Measurements from ENCODE around the gene MNT.

The MNT gene

DNA sequence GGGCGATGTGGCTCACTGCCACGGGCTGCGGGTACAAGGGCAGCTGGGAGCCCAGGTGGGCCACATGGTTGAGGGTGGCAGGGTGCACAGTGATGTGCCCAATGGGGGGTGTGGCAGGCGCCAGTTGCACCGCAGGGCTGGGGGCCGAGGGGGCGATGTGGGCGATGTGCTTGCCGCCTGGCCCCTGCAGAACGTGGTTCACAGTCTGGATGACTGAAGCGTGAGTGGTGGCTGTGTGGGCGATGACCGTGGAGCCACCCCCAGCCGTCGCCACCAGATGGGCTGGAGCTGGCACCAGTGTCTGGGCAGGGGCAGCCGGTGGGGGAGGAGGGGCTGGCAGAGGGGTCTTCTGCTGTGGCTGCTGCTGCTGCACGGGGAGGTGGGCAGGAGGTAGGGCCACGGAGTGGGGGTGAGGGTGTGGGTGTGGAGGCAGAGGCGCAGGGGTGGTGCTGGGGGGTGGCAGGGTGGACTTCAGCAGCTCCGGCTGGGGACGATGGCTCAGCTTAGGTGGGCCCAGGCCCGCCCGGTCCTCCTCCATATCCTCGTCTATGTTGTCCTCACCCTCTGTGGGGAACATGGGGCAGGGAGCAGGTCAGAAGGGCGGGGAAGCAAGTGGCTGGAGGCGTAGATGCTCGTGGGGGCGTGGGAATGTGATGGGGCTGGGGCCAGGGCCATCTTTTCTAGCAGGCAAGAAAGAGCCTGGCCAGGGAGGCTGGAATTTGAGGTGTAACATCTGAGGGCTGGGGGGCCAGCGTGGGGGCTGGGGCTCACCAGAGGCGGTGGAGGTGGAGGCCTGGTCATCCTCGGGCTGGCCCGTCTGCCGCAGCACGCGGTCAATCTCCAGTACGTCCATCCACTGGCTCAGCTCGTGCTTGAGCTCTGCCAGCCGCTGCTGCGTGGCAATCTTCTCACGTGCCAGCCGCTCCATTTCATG, 13.5 kb downstream of the MNT start:
- H3K36me3 Mint-ChIP-seq (ENCODE audit: low read depth): peaks cover 94% of the 10 kb centered on the region
- H3K27ac Mint-ChIP-seq: peak overlapping the region; percentile 60
- H3K27me3 Mint-ChIP-seq: no peaks in the 10 kb centered on the region
- no peaks in the 10 kb centered on the region for H3K9me3 Mint-ChIP-seq
- no peak overlapping the region for H3K4me3 Mint-ChIP-seq
- peaks cover 90% of the 10 kb centered on the region for H3K4me1 Mint-ChIP-seq (ENCODE audit: low read depth)
- intact Hi-C loops (cut with micrococcal nuclease): no loop called here

DNA sequence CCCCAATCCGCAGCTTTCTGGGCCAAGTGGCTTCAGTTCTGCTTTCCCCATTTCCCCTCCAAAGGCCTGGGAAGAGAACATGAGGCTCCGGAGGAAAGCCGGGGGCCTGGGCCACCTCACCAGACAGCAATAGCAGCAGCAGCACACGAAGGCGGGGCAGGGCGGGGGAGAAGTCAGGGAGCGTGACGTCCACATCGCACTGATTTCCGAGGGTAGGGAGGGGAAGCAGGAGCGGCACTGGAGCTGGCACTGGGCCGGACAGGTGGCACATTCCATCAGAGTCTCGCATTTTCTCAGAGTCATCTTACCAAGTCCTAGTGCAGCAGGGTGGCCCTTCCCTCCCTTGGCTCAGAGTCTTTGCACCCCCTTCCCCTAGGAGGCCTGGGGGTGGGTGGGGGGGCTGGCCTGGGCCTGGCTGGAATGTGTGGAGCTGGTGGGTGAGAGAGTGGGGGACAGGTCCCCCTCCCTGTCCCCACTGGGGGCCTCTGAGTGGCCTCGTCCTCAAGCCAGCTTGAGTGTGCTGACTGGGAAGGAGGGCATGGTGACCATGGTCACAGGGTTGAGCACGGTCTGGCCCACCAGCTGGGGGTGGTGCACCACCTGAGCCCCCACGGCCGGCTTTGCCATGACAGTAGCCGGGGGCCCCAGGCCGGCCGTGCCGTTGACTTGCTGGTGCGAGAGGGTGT, 14.3 kb downstream of the MNT start:
- intact Hi-C loops (cut with micrococcal nuclease): no loop called here
- peaks cover 82% of the 10 kb centered on the region for H3K4me1 Mint-ChIP-seq (ENCODE audit: low read depth)
- H3K27me3 Mint-ChIP-seq: no peaks in the 10 kb centered on the region
- peak overlapping the region; percentile 60 for H3K27ac Mint-ChIP-seq
- H3K9me3 Mint-ChIP-seq: no peaks in the 10 kb centered on the region
- H3K36me3 Mint-ChIP-seq (ENCODE audit: low read depth): peaks cover 92% of the 10 kb centered on the region
- H3K4me3 Mint-ChIP-seq: no peak overlapping the region

- H3K27me3 Mint-ChIP-seq: no peaks in the 10 kb centered on the region
- no peak overlapping the region for H3K4me3 Mint-ChIP-seq
- no peaks in the 10 kb centered on the region for H3K9me3 Mint-ChIP-seq
- H3K36me3 Mint-ChIP-seq (ENCODE audit: low read depth): peaks cover 94% of the 10 kb centered on the region
- H3K27ac Mint-ChIP-seq: no peak overlapping the region
- intact Hi-C loops (cut with micrococcal nuclease): no loop called here
- H3K4me1 Mint-ChIP-seq (ENCODE audit: low read depth): peaks cover 73% of the 10 kb centered on the region
Measured at GRCh38 chr17:2385240-2386210, 15.3 kb downstream of the MNT start.

DNA sequence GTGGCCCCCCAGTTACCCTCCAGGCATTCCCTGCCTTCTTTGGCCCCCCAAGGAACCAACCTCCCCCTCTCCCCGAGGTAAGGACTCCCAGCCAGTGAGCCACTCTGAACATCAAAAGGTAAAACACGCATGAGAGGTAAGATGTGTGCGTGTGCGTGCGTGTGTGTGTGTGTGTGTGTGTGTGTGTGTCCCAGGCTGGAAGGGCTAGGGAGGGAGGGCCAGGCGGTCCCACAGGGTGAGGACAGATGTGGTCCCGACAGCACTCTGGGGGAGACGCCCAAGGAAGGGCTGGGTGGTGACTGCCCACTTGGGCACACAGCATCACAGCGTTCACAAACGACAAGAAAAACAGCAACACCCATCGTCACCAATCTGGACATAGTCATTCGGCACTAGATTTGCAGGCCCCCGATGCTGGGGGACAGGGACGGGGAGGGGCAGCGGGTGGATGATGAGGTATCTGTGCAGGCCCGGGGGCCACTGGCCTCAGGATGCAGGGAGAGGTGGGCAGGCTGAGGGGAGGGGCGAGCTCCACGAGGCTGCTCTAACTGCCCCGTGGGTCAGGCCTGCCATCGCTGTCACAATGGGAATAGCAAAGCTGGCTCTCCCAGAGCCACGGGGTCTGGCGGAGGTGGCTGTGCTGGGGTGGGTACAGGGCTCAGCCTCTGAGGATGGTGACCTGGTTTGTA, 16.3 kb downstream of the MNT start:
- H3K27me3 Mint-ChIP-seq: no peaks in the 10 kb centered on the region
- peak overlapping the region; percentile 25 for H3K27ac Mint-ChIP-seq
- no peak overlapping the region for H3K4me3 Mint-ChIP-seq
- intact Hi-C loops (cut with micrococcal nuclease): no loop called here
- H3K9me3 Mint-ChIP-seq: no peaks in the 10 kb centered on the region
- peaks cover 63% of the 10 kb centered on the region for H3K4me1 Mint-ChIP-seq (ENCODE audit: low read depth)
- peaks cover 94% of the 10 kb centered on the region for H3K36me3 Mint-ChIP-seq (ENCODE audit: low read depth)

DNA sequence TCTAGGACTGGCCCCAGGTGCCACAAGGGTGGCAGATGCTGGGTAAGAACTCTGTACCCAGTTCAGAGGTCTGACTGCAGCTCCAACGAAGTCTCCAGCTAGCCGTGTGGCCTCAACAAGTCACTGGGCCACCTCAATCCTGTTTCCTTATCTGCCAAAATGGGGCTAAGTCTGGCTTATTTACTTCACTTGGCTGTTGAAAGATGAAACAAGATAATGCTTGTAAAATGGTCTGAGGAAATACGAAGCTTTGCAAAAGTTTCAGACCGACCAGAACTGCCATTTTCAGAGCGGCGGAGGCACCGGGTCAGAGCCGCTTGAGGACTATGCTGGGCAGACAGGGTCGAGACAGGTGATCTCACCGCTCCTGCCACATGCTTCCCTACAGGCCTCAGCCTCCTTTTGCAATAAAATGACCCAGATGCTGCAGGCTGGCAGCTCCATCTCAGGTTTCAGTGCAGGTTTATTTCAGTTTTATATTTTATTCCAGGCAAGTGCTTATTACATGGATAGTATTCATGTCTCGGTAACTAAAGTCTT, 17.2 kb downstream of the MNT start:
- Mint-ChIP-seq H3K4me3 (no peak overlapping the region), H3K4me1 (ENCODE audit: low read depth) (peaks cover 54% of the 10 kb centered on the region), H3K27ac (peak overlapping the region; percentile 72), H3K27me3 (no peaks in the 10 kb centered on the region), H3K9me3 (no peaks in the 10 kb centered on the region), H3K36me3 (ENCODE audit: low read depth) (peaks cover 94% of the 10 kb centered on the region)
- intact Hi-C loops (cut with micrococcal nuclease): no loop called here

DNA sequence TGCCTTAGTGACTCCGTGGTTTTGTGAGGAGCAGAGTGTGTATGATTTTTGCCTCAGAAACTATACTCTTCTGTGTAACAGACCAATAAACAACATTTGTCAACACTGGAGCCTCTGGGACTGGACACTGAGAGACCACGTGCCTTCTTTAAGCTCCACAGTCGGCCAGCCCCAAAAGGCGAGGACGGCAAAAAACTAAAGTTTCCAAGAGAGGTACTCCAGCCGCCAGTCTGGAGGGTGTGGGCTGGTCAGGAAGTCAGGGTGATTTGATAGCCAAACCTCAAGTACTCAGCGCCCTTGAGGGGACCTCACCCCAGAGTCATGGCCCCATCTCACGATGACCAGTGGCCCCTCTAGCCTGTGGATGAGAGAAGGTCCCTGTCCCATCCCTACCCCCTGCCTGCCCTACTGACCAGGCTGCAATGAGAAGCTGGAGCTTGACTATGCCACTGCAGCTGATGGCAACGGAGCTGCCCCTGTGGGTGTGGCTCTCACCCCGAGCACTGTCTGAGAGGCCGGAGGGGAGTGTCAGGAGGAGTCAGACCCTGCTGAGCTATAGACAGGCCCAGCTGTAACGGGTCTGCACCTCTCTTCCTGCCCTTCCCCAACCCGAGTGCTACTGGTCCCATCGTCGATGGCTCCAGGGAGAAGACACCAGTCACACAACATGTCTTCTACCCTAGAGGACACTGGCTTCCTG, 19.8 kb downstream of the MNT start:
- Mint-ChIP-seq H3K27ac (no peak overlapping the region), H3K9me3 (no peaks in the 10 kb centered on the region), H3K36me3 (ENCODE audit: low read depth) (peaks cover 94% of the 10 kb centered on the region), H3K27me3 (no peaks in the 10 kb centered on the region), H3K4me1 (ENCODE audit: low read depth) (peaks cover 37% of the 10 kb centered on the region), H3K4me3 (no peak overlapping the region)
- intact Hi-C loops (cut with micrococcal nuclease): no loop called here

- no peaks in the 10 kb centered on the region for H3K27me3 Mint-ChIP-seq
- no peak overlapping the region for H3K27ac Mint-ChIP-seq
- intact Hi-C loops (cut with micrococcal nuclease): no loop called here
- H3K9me3 Mint-ChIP-seq: no peaks in the 10 kb centered on the region
- peaks cover 32% of the 10 kb centered on the region for H3K4me1 Mint-ChIP-seq (ENCODE audit: low read depth)
- H3K36me3 Mint-ChIP-seq (ENCODE audit: low read depth): peaks cover 94% of the 10 kb centered on the region
- no peak overlapping the region for H3K4me3 Mint-ChIP-seq
Measured at GRCh38 chr17:2380226-2380922, 20.5 kb downstream of the MNT start.

DNA sequence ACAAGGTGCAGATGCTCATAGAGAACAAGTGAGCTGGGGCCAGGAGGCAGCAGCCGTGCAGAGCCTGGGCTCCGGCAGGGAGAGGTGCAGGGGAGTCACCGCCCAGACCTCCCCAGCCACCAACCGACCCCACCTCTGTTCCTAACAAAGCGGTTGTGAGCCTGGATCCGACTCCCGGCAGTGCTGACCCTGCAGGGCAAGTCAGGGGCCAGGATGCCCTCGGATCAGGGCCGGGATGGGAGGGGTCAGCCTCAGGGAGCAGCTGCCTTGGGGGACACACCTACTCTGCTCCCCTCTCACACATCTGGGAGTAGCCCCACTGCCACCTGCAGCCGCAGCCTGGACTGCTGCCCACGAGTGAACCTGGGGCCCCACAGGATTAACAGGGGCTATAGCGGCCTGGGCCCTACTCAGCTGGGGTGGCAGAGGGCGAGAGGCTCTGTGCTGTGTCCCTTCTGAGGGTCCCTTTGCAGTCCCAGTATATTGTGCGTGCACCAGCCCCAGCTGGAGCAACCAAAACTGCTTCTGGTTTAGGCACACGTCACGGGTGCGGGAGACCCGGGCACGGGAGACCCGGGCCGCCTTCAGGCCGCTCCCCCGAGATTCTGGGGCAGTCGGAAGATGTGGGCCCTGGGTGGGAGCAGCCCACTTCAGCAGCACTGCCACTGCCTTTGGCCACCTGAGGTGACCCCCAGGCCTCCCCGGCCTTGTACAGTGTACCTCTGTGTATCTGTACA, 21.2 kb downstream of the MNT start:
- no peaks in the 10 kb centered on the region for H3K9me3 Mint-ChIP-seq
- intact Hi-C loops (cut with micrococcal nuclease): no loop called here
- no peak overlapping the region for H3K27ac Mint-ChIP-seq
- peaks cover 25% of the 10 kb centered on the region for H3K4me1 Mint-ChIP-seq (ENCODE audit: low read depth)
- peaks cover 94% of the 10 kb centered on the region for H3K36me3 Mint-ChIP-seq (ENCODE audit: low read depth)
- no peaks in the 10 kb centered on the region for H3K27me3 Mint-ChIP-seq
- no peak overlapping the region for H3K4me3 Mint-ChIP-seq

GRCh38 chr17:2378905-2379304, 22.0 kb downstream of the MNT start:
- no peaks in the 10 kb centered on the region for H3K27me3 Mint-ChIP-seq
- intact Hi-C loops (cut with micrococcal nuclease): no loop called here
- no peak overlapping the region for H3K4me3 Mint-ChIP-seq
- H3K36me3 Mint-ChIP-seq (ENCODE audit: low read depth): peaks cover 94% of the 10 kb centered on the region
- no peak overlapping the region for H3K27ac Mint-ChIP-seq
- no peaks in the 10 kb centered on the region for H3K9me3 Mint-ChIP-seq
- H3K4me1 Mint-ChIP-seq (ENCODE audit: low read depth): peaks cover 20% of the 10 kb centered on the region

GRCh38 chr17:2377659-2378058, 23.2 kb downstream of the MNT start:
- no peaks in the 10 kb centered on the region for H3K27me3 Mint-ChIP-seq
- H3K4me1 Mint-ChIP-seq (ENCODE audit: low read depth): peaks cover 8% of the 10 kb centered on the region

GRCh38 chr17:2376107-2376506, 24.8 kb downstream of the MNT start:
- H3K27ac Mint-ChIP-seq: no peak overlapping the region
- H3K4me3 Mint-ChIP-seq: no peak overlapping the region
- no peaks in the 10 kb centered on the region for H3K27me3 Mint-ChIP-seq
- no peaks in the 10 kb centered on the region for H3K9me3 Mint-ChIP-seq
- intact Hi-C loops (cut with micrococcal nuclease): no loop called here
- peaks cover 8% of the 10 kb centered on the region for H3K4me1 Mint-ChIP-seq (ENCODE audit: low read depth)
- peaks cover 100% of the 10 kb centered on the region for H3K36me3 Mint-ChIP-seq (ENCODE audit: low read depth)

More at GRCh38 chr17:2377659-2378058, 23.2 kb downstream of the MNT start:
- Mint-ChIP-seq H3K9me3 (no peaks in the 10 kb centered on the region), H3K27ac (peak overlapping the region; percentile 26), H3K36me3 (ENCODE audit: low read depth) (peaks cover 94% of the 10 kb centered on the region), H3K4me3 (no peak overlapping the region)
- intact Hi-C loops (cut with micrococcal nuclease): no loop called here

GRCh38 chr17:2375406-2375805, 25.5 kb downstream of the MNT start:
- H3K27me3 Mint-ChIP-seq: no peaks in the 10 kb centered on the region
- intact Hi-C loops (cut with micrococcal nuclease): no loop called here
- no peak overlapping the region for H3K27ac Mint-ChIP-seq
- H3K9me3 Mint-ChIP-seq: no peaks in the 10 kb centered on the region
- peaks cover 8% of the 10 kb centered on the region for H3K4me1 Mint-ChIP-seq (ENCODE audit: low read depth)
- no peak overlapping the region for H3K4me3 Mint-ChIP-seq
- peaks cover 99% of the 10 kb centered on the region for H3K36me3 Mint-ChIP-seq (ENCODE audit: low read depth)

Measured in dendritic cell treated with granulocyte-macrophage colony-stimulating factor and Interleukin-4, amounts not matched to agents 40 ng/mL and 50 ng/mL, for 4 days (primary cell).